A549 treated with Mapracorat at 1 μM for 4 hours (cell line): Measurements from ENCODE around the gene HOXD8. TPM values are rescaled to one million over a fixed set of nuclear protein-coding genes. Genes with fewer than 3 reads are reported as not detected.

ENCODE experiments used
- total RNA-seq: library from RNA; stranded (reverse); fragments of 200-300 nt; extraction: Qiagen RNA extraction; gene quantifications from 5 replicates; pipeline ENCODE4 v1.2.3, GENCODE V29; 2022

Gene HOXD8
- total RNA-seq = 4.6 to 6.0 TPM (median 5.6 TPM) in 5 replicates

GRCh38 chr2:176128982-176129796 lies at the start of gene HOXD8:
Gene HOXD8 (plus strand): TSS chr2:176129705. CDS start chr2:176130367, 662 bp downstream.

GRCh38 chr2:176083796-176084261 lies 45.7 kb upstream of the HOXD8 start, which contains the start of gene EVX2:
Gene EVX2 (minus strand): TSS chr2:176083962. CDS start chr2:176083776, 186 bp downstream.

GRCh38 chr2:176092270-176093144 lies 37.0 kb upstream of the HOXD8 start, which contains the start of gene HOXD13:
Gene HOXD13 (plus strand): TSS chr2:176092721. CDS start chr2:176092891, 170 bp downstream.

GRCh38 chr2:176099728-176100546 lies 29.6 kb upstream of the HOXD8 start, which contains the start of gene HOXD12:
Gene HOXD12 (plus strand): TSS chr2:176099795. CDS start chr2:176099802, 7 bp downstream.

GRCh38 chr2:176106581-176107539 lies 22.6 kb upstream of the HOXD8 start, which contains the start of gene HOXD11:
Gene HOXD11 (plus strand): TSS chr2:176107280. CDS start chr2:176107356, 76 bp downstream.

GRCh38 chr2:176115883-176116813 lies 13.4 kb upstream of the HOXD8 start, which contains the start of gene HOXD10:
Gene HOXD10 (plus strand): TSS chr2:176116778. CDS start chr2:176116834, 56 bp downstream.

GRCh38 chr2:176122683-176123410 lies 6.7 kb upstream of the HOXD8 start, which contains the start of gene HOXD9:
Gene HOXD9 (plus strand): TSS chr2:176122719. CDS start chr2:176122769, 50 bp downstream.

GRCh38 chr2:176151442-176152287 lies 22.2 kb downstream of the HOXD8 start, which contains the start of gene HOXD4:
Gene HOXD4 (plus strand): TSS chr2:176151550. CDS start chr2:176151634, 84 bp downstream.

GRCh38 chr2:176156807-176157498 lies 27.4 kb downstream of the HOXD8 start, which contains the start of gene HOXD3:
Gene HOXD3 (plus strand): TSS chr2:176157307. CDS start chr2:176169115, 11,808 bp downstream.

Other genes with a start within 250 kb of the HOXD8 start
- 9.5 to 15.9 TPM (median 13.8 TPM) in 5 replicates for gene LNPK, start 127.4 kb upstream of the HOXD8 start, total RNA-seq
- gene EVX2, start 45.7 kb upstream of the HOXD8 start, total RNA-seq = not detected in 5 replicates
- gene HOXD13, start 37.0 kb upstream of the HOXD8 start, total RNA-seq = 0.12 to 0.30 TPM (median 0.22 TPM) in 5 replicates
- not detected in 5 replicates for gene HOXD12, start 29.9 kb upstream of the HOXD8 start, total RNA-seq
- gene HOXD11, start 22.4 kb upstream of the HOXD8 start, total RNA-seq = 5.6 to 8.0 TPM (median 6.2 TPM) in 5 replicates
- 4.4 to 6.4 TPM (median 5.4 TPM) in 5 replicates for gene HOXD10, start 12.9 kb upstream of the HOXD8 start, total RNA-seq
- gene HOXD9, start 7.0 kb upstream of the HOXD8 start, total RNA-seq = 1.1 to 1.8 TPM (median 1.6 TPM) in 5 replicates
- gene HOXD4, start 21.8 kb downstream of the HOXD8 start, total RNA-seq = 0.27 to 0.67 TPM (median 0.50 TPM) in 5 replicates
- 0.20 to 0.30 TPM in 2 of 5 replicates, not detected in the others for gene HOXD3, start 27.6 kb downstream of the HOXD8 start, total RNA-seq
- 0.06 to 0.19 TPM (median 0.17 TPM) in 5 replicates for gene HOXD1, start 59.0 kb downstream of the HOXD8 start, total RNA-seq
- gene MTX2, start 139.7 kb downstream of the HOXD8 start, total RNA-seq = 40.3 to 46.4 TPM (median 41.8 TPM) in 5 replicates